HG02678 (cell line): ENCODE results near the gene WWC2.
"Not testable (repeated sequence)": the region's sequence is repeated elsewhere in the genome, so short reads cannot be mapped to it uniquely, and the experiment has no call there.

Experiments used
- ATAC-seq: cut with Tn5 transposase; IDR thresholded peaks from one replicate; pipeline ENCODE4 v1.9.1; 2021; ENCODE audit warnings: mild to moderate bottlenecking, moderate library complexity; ENCODE audit not compliant: unreplicated experiment

The WWC2 gene

DNA sequence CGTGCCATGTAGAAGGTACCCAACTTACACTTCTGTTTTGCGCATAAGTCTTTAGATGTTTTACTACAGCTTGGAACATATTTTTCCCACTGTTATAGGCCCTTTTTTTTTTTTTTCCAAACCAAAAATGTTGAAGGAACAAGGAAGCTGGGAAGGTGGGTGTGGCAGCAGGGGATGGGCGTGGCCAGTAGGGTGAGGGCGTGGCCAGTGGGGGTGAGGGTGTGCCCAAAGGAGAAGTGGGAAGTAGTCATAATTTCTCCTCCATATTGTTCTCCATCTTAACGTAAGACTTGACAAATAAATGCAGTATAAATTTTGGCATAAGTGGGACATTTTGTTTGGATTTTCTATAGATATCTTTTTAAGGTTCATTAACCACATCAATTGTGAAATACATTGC is 190.6 kb downstream of the WWC2 start:
- ATAC-seq, result no peak

DNA sequence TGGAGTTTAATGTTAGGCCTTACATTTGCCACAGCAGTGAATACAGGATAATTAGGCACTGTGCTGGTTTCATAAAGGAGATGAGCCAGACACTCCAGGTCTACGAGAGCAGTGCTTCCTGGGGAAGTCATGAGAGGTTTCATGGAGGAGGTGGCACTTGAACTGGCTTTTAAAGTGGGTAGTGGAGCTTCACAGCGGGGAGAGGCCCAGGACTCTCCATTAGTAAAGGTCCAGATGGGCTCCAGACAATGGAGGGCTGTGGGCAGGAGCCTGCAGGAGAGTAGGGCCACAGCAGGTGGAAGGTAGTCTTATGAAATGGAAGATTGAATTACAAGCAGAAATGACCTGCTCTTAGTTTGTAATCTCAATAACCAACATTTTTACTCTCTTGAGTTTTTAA is 192.0 kb downstream of the WWC2 start:
- ATAC-seq, result no peak

DNA sequence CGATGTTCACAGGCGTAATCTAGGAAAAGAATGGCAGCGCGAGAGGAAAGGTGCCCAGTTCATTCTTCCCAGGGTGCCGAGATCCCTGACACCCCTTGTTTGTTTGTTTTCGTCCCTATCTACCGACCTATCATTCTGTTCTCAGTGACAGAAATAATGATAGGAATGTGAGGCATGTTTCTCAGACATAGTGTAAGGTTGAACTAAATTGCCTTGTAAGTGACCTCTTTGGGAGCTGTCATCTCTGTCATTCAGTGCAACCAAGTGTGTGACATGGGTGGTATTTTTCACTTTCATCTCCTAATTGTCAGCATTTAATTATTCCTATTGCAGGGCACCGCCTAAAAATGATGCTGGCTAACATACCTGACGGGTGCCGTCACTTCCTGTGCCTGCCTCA is 196.7 kb downstream of the WWC2 start:
- ATAC-seq, result no peak

DNA sequence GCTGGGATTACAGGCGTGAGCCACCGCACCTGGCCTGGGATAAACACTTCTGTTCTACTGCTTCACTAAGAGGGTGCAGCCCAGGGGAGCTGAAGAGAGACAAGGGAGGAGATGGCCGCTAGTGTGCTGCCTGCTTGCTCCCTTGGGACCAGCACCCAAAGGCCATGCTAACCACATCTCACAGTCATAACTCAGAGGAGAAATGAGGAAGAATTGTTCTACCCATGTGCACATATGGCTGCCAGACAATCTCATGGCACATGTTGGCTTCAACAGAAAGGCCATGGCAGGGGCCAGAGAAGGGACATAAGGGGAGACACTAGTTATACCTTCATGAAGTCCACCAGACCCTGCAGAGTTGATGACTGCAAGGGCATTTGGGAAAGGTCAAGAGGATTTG is 198.6 kb downstream of the WWC2 start:
- peak; percentile 86 for ATAC-seq

DNA sequence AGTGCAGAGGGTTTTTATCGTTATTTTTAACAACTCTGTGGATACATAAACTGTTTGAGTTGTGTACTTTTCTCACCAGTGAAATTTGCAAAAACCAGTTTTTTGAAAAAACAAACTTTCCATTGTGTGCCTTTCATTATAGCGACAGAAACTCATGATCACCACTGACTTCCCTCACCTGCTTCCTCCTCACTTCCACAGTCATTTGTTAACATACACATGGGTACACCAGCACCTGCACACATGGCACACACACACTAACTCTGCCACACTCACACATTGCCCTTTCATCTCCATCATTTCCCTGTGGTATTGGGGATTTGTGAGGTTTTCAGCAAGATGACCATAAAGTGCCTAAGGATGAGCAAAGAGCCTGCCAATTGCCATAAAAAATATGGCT is 200.4 kb downstream of the WWC2 start:
- peak; percentile 42 for ATAC-seq

DNA sequence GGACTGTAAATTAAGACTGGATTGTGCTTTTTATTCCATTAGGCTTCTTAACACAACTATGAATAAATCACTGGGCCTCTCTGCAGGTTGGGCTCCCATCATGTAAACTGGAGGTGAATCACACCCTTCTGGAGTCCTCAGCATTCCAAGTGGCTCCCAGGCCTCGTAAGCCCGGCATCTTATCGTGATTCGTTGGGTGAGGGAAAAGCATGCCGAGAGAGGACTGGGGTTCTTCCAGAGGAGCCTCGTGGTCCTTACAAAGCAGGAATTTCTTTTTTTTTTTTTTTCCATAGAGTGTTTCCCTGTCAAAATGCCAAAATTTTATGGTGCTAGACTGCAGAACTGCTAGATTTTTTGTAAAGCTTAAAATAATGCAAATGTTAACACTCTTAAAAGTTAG is 201.0 kb downstream of the WWC2 start:
- no peak for ATAC-seq

DNA sequence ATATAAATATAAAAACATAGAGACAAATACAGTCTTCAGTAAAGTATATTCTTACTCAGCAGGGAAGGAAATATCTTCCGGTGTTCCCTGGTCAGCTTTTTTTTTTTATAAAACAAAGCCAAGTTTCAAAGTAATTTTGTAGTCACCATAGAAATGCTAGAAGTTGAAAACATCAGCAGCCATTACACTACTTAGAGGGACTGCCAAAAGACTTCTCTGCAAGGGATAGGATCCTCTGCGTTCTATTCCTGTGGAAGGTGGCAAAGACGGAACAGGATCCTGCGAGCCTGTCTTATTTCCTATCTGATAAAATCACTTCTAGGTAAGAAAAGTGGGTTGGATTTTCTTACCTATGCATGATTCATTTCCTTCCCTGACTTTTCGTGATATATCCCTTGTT is 201.6 kb downstream of the WWC2 start:
- no peak for ATAC-seq

DNA sequence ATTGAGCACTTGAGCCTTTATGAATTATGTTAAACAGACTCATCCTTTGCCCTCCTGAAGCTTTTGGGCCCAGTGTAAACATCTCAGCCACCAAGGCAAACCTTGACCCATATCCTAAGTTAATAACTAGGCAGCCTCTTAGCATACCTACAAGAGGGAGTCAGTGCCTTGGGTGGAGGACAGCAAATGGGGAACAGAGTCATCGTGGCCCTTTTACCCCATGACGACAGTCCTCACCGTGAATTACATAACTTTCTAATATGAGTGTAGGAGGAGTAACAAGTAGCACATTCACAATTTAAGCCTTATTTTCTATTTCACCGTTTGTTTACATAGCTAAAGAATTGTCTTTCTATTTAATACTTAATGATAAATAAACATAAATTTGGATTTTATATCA is 204.2 kb downstream of the WWC2 start:
- ATAC-seq, result no peak

DNA sequence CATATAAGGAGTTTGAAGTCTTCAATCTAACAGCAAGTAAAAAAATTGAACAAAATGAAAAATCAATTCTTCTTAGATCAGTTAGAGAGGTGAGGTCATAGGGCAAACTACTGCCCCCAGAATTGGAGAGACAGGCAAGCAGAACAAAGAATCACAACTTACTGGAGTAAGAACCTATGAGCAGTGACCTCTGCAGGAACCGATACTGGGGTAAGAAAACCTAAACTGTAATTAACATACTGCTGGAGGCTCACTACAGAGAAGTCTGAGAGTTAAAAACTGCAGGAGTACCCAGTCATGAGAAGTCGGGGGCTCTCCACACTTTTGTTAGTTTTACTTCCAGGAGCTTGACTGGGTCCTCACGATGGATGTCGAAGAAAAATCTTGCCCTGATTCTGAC is 205.0 kb downstream of the WWC2 start:
- ATAC-seq, result peak; percentile 73

DNA sequence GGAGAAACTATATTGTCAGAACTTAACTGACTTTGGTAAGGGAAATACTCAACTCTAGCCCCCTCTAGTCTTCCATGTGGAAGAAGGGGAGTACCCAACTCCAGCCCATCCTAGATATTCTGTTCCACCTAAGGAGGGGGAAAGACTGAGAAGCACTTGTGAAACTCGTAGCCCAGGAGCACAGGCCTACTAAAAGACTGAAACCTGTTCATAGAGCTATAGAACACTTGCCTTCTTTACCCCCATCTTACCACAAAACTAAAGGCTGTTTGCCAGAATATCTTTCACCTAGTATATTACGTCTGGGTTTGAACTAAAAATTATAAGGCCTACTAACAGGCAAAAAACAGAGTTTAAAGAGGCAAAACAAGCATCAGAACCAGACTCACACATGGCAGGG is 205.5 kb downstream of the WWC2 start:
- no peak for ATAC-seq

DNA sequence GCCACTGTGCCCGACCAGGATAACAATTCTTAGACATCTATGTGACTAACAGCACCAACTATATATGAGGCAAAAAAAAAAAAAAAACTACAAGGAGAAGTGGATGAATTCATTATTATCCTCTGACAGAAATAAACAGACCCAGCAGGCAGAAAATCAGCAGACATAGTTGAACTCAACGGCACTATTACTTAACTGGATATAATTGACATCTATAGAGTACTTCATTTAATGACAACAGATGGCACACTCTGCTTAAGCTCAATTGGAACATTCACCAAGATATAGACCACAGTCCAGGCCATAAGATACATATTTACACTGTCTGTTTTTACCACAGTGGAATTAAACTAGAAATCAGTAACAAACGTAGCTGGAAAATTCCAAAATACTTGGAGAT is 207.8 kb downstream of the WWC2 start:
- ATAC-seq, result no peak

DNA sequence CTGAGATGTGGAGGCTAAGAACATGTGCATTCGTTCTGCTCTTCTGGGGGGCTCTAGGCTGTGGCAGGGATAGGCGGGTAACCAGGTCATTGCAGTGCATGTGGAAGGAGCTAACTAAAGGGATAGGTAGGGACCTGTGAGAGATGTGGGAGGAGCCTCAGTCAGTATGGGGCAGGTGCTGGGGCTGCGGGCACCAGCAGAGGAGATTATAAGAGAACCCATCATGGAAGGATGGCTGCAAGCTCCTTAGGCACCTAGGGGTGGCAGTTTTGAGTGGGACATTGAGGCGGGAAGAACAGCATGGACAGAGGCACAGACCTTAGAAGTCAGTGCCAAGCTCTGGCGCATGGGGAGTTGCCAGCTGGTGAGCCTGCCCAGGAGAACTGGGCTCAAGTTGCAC is 213.8 kb downstream of the WWC2 start:
- no peak for ATAC-seq

DNA sequence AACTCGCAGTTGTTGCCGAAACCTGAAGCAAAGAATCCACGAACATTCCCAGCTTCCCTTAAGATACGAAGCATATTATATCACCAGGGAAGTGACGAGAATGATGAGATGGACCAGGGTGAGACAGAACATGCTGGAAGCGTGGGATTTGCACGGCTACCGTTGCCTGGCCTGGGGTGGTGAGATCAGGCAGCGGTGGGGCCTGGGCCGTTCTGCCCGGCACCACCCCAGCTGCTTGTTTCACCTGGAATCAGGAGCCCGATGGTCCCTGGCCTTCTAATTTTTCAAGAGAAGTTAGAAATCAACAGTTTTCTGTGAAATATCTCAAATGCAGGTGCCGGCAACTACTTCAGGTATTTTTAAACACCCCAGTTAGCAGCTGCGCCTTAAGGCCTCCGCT is 215.3 kb downstream of the WWC2 start:
- no peak for ATAC-seq

DNA sequence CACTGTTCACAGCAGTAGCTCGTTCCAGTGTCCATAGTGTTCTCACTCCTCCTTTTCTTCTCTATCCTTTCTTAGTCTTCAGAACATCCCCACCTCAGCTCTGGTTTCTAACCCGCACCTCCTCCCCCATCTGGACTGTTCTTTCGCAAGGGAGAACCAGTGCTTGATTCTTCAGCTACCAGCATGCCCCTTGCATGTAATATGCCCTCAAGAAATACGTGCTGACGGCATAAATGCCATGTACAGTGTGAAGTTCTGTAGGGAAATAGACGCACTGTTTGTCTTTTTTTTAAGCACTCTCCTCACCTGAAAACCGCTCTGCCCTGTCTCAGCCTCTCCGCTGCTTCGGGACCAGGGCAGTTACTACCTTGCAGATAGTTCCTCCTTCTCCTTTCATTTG is 215.7 kb downstream of the WWC2 start:
- ATAC-seq, result no peak

DNA sequence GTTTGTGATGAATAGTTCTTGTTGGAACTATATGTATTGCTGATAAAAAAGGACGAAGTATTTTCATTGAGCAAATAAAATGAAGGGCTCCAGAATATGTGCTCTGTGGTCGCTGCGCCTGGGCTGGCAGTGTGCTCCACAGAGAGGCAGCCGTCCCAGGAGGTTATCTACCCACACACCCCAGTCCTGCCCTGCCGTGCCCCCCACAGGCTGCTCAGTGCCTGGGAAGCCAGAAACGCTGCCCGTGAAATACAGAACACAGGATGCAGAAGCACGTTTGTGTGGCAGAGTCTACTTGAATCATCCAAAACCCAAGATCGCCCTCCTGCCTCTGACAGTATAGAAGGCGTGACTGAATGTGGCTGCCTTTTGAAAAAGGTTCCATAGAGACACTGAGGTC is 219.6 kb downstream of the WWC2 start:
- no peak for ATAC-seq

DNA sequence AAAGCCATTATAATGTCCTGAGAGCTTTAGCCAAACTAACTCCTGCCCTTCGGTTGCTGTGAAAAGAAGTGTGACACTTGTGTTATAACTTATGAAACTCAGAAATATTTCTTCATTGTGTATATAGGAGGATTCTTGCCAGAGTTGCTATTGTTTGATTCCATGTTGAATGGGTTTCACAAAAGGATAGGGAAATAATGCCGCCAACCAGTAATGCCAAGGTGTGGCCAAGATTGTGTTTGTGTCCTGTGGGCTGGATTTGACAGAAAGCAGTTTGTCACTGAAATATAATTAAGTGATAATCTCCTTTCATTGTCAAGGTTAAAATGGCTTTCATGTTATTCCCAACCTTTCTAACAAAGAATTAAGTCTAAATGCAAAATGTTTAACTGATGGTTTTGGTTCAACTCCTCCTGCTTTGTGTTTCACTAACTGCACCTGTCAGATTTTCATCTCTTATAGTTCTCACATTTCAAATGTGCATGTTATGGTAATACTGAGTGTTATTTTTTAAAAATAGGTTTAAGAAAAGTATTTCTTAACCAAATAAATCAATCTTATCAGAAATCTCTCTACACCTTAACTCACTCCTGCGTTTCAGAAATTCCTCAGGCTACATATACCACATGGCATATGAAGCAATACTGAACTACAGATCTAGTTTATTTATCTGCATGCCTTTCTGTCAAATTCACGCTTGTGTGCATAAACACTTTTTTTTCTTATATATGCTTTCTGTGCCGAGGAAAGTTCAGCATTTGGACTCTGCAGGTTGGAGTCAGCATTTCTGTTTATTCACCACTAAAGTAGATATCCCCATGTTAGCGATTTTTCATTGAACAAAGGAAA is 221.4 kb downstream of the WWC2 start, which contains the start of gene CLDN22:
CLDN22 (minus strand) TSS at position 66 of the 849 bp plus-strand sequence; CDS start at position 8, 58 bp downstream.
- no peak for ATAC-seq

DNA sequence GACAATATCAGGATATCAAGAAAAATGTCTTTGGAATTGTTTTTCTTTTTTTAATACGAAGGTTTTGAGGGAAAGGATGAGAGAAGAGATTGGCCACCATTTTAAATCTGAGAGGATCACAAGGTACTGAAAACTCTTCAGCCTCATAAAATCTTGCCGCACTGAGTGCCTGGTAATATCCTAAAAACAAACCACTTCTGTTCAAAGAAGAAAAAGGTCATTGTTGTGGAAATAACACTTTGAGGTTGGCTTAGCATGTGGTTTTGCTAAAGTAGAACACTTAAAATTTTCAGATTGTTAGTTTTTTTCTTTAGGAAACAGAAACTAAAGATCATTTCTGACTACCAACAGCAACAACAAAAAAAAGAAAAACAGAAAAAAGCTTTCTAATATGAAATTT is 222.0 kb downstream of the WWC2 start:
- no peak for ATAC-seq

DNA sequence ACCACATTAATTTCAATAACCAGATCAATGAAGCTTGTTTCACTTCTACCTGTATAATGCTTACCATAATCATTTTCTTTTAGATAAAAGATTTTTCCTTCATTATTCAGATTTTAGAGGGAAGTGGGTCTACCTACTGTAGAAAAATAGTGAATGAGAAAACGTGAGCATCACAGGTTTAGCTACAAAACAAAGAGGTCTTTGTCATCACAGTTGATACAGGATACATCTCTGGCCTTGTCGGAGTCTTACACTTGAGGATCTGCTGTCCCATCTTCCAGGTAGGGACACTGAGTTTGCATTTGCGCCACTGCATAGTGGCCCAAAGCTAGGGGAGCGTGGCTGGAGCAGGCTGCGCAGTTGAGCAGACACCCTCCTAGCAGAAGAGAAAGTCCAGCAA is 222.5 kb downstream of the WWC2 start:
- no peak for ATAC-seq

DNA sequence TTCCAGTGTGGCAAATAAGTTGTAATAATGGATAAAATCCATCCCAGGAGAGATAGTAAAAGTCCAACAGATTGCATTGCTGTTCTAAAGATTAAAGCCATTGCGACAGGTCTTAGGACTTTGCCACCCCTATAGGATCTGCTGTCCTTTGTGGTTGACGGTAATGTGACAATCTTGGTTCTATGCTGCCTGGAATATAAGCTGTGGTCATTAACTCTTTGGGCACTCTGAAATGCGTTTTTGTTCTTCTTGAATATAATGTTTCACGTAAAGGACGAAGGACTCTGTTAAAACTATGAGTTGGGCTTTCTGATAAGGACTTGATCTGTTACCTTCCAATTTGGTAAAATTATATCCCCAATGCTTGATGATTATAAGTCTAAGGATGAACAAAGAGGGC is 223.3 kb downstream of the WWC2 start, which contains the start of gene CLDN24:
CLDN24 (minus strand) TSS at position 101 of the 400 bp plus-strand sequence; CDS start at position 101, 0 bp downstream.
- ATAC-seq, result no peak

DNA sequence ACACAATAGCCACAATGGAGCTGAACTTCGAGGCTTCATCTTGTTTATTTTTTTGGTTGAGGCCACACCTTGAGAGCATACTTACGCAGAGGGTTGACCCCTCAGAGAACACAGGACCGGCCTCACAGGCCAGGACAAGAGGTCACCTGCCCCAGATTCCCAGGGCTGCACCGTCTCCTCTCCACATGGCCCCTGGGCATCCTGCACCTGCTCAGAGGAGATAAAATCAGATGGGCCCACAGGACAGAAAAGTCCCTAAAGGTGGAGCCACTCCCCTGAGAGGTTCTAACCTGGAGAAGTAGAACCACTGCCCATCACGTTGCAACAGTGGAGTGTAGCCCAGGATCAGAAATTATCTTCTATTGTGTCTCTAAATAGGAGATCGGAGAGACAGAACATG is 224.2 kb downstream of the WWC2 start:
- ATAC-seq, result no peak

DNA sequence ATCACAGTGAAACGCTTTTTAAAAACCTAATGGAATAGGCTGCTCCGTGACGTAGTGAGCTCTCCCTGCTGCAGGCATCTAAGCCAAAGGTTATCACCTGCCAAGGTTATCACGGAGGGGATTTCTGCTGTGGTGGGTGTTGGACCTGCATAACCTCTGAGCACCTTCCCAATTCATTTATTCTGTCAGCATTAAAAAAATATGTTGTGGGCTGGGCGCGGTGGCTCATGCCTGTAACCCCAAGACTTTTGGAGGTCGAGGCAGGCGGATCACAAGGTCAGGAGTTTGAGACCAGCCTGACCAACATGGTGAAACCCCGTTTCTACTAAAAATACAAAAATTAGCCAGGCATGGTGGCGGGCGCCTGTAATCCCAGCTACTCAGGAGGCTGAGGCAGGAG is 225.0 kb downstream of the WWC2 start:
- ATAC-seq, result not testable (repeated sequence)

DNA sequence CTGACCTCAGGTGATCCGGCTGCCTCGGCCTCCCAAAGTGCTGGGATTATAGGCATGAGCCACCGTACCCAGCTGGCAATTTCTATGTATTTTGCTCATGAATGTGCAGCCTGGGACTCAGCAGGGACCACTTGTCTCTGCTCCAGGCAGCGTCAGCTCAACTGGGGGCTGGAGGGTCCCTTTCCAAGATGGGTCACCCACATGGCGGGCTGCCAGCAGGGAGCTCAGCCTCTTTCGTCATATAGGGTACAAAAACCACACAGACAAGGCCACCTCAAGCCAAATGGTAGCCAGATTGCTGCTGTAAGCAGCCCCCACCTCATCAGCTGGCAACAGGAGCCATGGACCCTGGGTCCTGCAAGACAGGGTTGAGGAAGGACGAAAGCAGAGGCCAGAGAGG is 225.6 kb downstream of the WWC2 start:
- ATAC-seq, result no peak

DNA sequence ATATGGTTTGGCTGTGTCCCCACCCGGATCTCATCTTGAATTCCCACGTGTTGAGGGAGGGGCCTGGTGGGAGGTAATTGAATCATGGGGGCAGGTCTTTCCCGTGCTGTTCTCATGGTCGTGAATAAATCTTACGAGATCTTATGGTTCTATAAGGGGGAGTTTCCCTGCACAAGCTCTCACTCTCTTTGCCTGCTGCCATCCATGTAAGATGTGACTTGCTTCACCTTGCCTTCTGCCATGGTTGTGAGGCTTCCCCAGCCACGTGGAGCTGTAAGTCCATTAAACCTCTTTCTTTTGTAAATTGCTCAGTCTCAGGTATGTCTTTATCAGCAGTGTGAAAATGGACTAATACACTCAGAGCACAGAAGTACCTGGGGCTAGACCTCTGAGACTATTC is 227.3 kb downstream of the WWC2 start:
- not testable (repeated sequence) for ATAC-seq
